Activated CD4-positive, alpha-beta memory T cell treated with anti-CD3 and anti-CD28 coated beads, Interleukin-2, amount 10 ng/mL, durations not matched to agents 7 days and 5 days (primary cell): ENCODE data around the gene SLFN11. TPM values are rescaled to one million over a fixed set of nuclear protein-coding genes. Genes with fewer than 3 reads are reported as not detected.
"Not testable (repeated sequence)": the region's sequence is repeated elsewhere in the genome, so short reads cannot be mapped to it uniquely, and the experiment has no call there.

Source experiments
- CTCF ChIA-PET: fragments of 350-600 bp; sonication (Branson Sonifier 250); formaldehyde crosslinking; loops from one replicate; lab custom pipeline; 2021; ENCODE audit warnings: antibody characterized with exemption, inconsistent platforms; lab: Charles Lee
- POLR2A ChIA-PET: fragments of 350-600 bp; sonication (Branson Sonifier 250); formaldehyde crosslinking; loops from one replicate; lab custom pipeline; 2021; ENCODE audit warnings: antibody characterized with exemption; lab: Charles Lee
- DNase-seq: peaks from one replicate; pipeline ENCODE4 v3.0.0-alpha.2; 2020
- H3K27ac Mint-ChIP-seq: one replicate; pipeline ENCODE4 v1.8.0; 2021; ENCODE audit warnings: mild to moderate bottlenecking, mixed read lengths
- H3K27me3 Mint-ChIP-seq: one replicate; pipeline ENCODE4 v1.8.0; 2021; ENCODE audit warnings: mixed read lengths
- H3K36me3 Mint-ChIP-seq: one replicate; pipeline ENCODE4 v1.8.0; 2021; ENCODE audit warnings: low read depth, mixed read lengths
- H3K4me1 Mint-ChIP-seq: one replicate; pipeline ENCODE4 v1.8.0; 2021; ENCODE audit warnings: mixed read lengths
- H3K4me3 Mint-ChIP-seq: one replicate; pipeline ENCODE4 v1.8.0; 2021; ENCODE audit warnings: mild to moderate bottlenecking, mixed read lengths
- H3K9me3 Mint-ChIP-seq: one replicate; pipeline ENCODE4 v1.8.0; 2021; ENCODE audit warnings: mixed read lengths
- total RNA-seq, 2 experiments: library from RNA; stranded (reverse); gene quantifications; one replicate each; pipeline ENCODE4 v1.2.3, GENCODE V29; 2021

SLFN11 gene
- total RNA-seq = 10 to 100 TPM; 67.5 to 72.6 TPM

GRCh38 chr17:35373534-35373983, at the start of gene SLFN11:
SLFN11 (minus strand) TSS chr17:35373621; CDS start chr17:35363807, 9,814 bp downstream.
- ChIA-PET CTCF (interaction anchor here (1.0 to 4.1 kb wide), 6 partner anchors 25 to 166 kb away, joined by 3 to 19 read pairs (median 4); no protein-coding TSS in a partner anchor), POLR2A (interaction anchor here (0.6 to 6.0 kb wide), 41 partner anchors 10 to 1172 kb away, joined by 3 to 134 read pairs (median 5); partner anchors contain the start of genes CCL5, PEX12, SLFN12 and SLFN12L)
- peak; percentile 85 for DNase-seq
- no peaks in the 10 kb centered on the region for H3K27me3 Mint-ChIP-seq
- H3K27ac Mint-ChIP-seq = peak within 1 kb of the TSS; percentile 96
- peaks cover 21% of the 10 kb centered on the region for H3K9me3 Mint-ChIP-seq
- peaks cover 56% of the 10 kb centered on the region for H3K4me1 Mint-ChIP-seq
- peak within 1 kb of the TSS; percentile 97 for H3K4me3 Mint-ChIP-seq
- peaks cover 48% of the 10 kb centered on the region for H3K36me3 Mint-ChIP-seq

- H3K4me1 Mint-ChIP-seq, H3K9me3 Mint-ChIP-seq, POLR2A ChIA-PET, H3K27me3 Mint-ChIP-seq, DNase-seq, CTCF ChIA-PET, H3K27ac Mint-ChIP-seq, H3K4me3 Mint-ChIP-seq: not testable (repeated sequence)
- peaks cover 57% of the 10 kb centered on the region for H3K36me3 Mint-ChIP-seq
Measured at GRCh38 chr17:35421069-35421468, 47.6 kb upstream of the SLFN11 start.

- Mint-ChIP-seq H3K4me3 (no peak overlapping the region), H3K27me3 (no peaks in the 10 kb centered on the region), H3K27ac (no peak overlapping the region), H3K36me3 (peaks cover 72% of the 10 kb centered on the region), H3K9me3 (peaks cover 13% of the 10 kb centered on the region), H3K4me1 (peaks cover 4% of the 10 kb centered on the region)
- POLR2A ChIA-PET = no interaction called here
- CTCF ChIA-PET = no interaction called here
- no peak for DNase-seq
Measured at GRCh38 chr17:35416659-35417058, 43.2 kb upstream of the SLFN11 start.

GRCh38 chr17:35414707-35415106, 41.3 kb upstream of the SLFN11 start:
- CTCF ChIA-PET, H3K27ac Mint-ChIP-seq, H3K4me1 Mint-ChIP-seq, POLR2A ChIA-PET, DNase-seq, H3K27me3 Mint-ChIP-seq, H3K4me3 Mint-ChIP-seq: not testable (repeated sequence)
- H3K36me3 Mint-ChIP-seq = peaks cover 83% of the 10 kb centered on the region
- peaks cover 13% of the 10 kb centered on the region for H3K9me3 Mint-ChIP-seq

- peaks cover 13% of the 10 kb centered on the region for H3K9me3 Mint-ChIP-seq
- no peak overlapping the region for H3K4me3 Mint-ChIP-seq
- H3K27ac Mint-ChIP-seq = no peak overlapping the region
- no peaks in the 10 kb centered on the region for H3K27me3 Mint-ChIP-seq
- CTCF ChIA-PET = no interaction called here
- DNase-seq = no peak
- H3K36me3 Mint-ChIP-seq = peaks cover 83% of the 10 kb centered on the region
- peaks cover 4% of the 10 kb centered on the region for H3K4me1 Mint-ChIP-seq
- POLR2A ChIA-PET = no interaction called here
Measured at GRCh38 chr17:35414247-35414646, 40.8 kb upstream of the SLFN11 start.

GRCh38 chr17:35407531-35407930, 34.1 kb upstream of the SLFN11 start:
- peaks cover 52% of the 10 kb centered on the region for H3K36me3 Mint-ChIP-seq
- H3K27me3 Mint-ChIP-seq = no peaks in the 10 kb centered on the region
- no peak overlapping the region for H3K27ac Mint-ChIP-seq
- ChIA-PET CTCF (no interaction called here), POLR2A (no interaction called here)
- no peak overlapping the region for H3K4me3 Mint-ChIP-seq
- no peaks in the 10 kb centered on the region for H3K9me3 Mint-ChIP-seq
- no peaks in the 10 kb centered on the region for H3K4me1 Mint-ChIP-seq
- DNase-seq = no peak

- CTCF ChIA-PET = interaction anchor here (1.2 kb wide), 1 partner anchor 94 kb away, joined by 3 read pairs; no protein-coding TSS in a partner anchor
- Mint-ChIP-seq H3K4me3 (no peak overlapping the region), H3K9me3 (no peaks in the 10 kb centered on the region), H3K36me3 (peaks cover 50% of the 10 kb centered on the region), H3K4me1 (no peaks in the 10 kb centered on the region), H3K27ac (no peak overlapping the region), H3K27me3 (no peaks in the 10 kb centered on the region)
- POLR2A ChIA-PET = no interaction called here
- no peak for DNase-seq
Measured at GRCh38 chr17:35406568-35406967, 33.1 kb upstream of the SLFN11 start.

- no peaks in the 10 kb centered on the region for H3K4me1 Mint-ChIP-seq
- no peak for DNase-seq
- H3K27me3 Mint-ChIP-seq = no peaks in the 10 kb centered on the region
- no peak overlapping the region for H3K4me3 Mint-ChIP-seq
- no peak overlapping the region for H3K27ac Mint-ChIP-seq
- ChIA-PET CTCF (no interaction called here), POLR2A (no interaction called here)
- peaks cover 30% of the 10 kb centered on the region for H3K36me3 Mint-ChIP-seq
- H3K9me3 Mint-ChIP-seq = peaks cover 3% of the 10 kb centered on the region
Measured at GRCh38 chr17:35404360-35404759, 30.9 kb upstream of the SLFN11 start.

GRCh38 chr17:35393783-35394182, 20.4 kb upstream of the SLFN11 start:
- POLR2A ChIA-PET, H3K27ac Mint-ChIP-seq, DNase-seq, H3K27me3 Mint-ChIP-seq, H3K9me3 Mint-ChIP-seq, CTCF ChIA-PET, H3K4me1 Mint-ChIP-seq, H3K4me3 Mint-ChIP-seq: not testable (repeated sequence)
- H3K36me3 Mint-ChIP-seq = peaks cover 11% of the 10 kb centered on the region

GRCh38 chr17:35390663-35391062, 17.2 kb upstream of the SLFN11 start:
- Mint-ChIP-seq H3K4me1 (no peaks in the 10 kb centered on the region), H3K27ac (no peak overlapping the region), H3K27me3 (peaks cover 2% of the 10 kb centered on the region), H3K9me3 (peaks cover 2% of the 10 kb centered on the region), H3K36me3 (peaks cover 15% of the 10 kb centered on the region), H3K4me3 (no peak overlapping the region)
- DNase-seq = no peak
- CTCF ChIA-PET = no interaction called here
- POLR2A ChIA-PET = no interaction called here

- POLR2A ChIA-PET = no interaction called here
- Mint-ChIP-seq H3K9me3 (peaks cover 2% of the 10 kb centered on the region), H3K4me1 (no peaks in the 10 kb centered on the region), H3K27me3 (peaks cover 2% of the 10 kb centered on the region), H3K27ac (no peak overlapping the region), H3K4me3 (no peak overlapping the region), H3K36me3 (peaks cover 16% of the 10 kb centered on the region)
- CTCF ChIA-PET = no interaction called here
- no peak for DNase-seq
Measured at GRCh38 chr17:35390156-35390555, 16.7 kb upstream of the SLFN11 start.

- Mint-ChIP-seq H3K36me3 (peaks cover 20% of the 10 kb centered on the region), H3K4me3 (no peak overlapping the region), H3K9me3 (peaks cover 11% of the 10 kb centered on the region), H3K27me3 (peaks cover 2% of the 10 kb centered on the region), H3K27ac (no peak overlapping the region), H3K4me1 (no peaks in the 10 kb centered on the region)
- ChIA-PET POLR2A (no interaction called here), CTCF (no interaction called here)
- no peak for DNase-seq
Measured at GRCh38 chr17:35387496-35387895, 14.1 kb upstream of the SLFN11 start.

- ChIA-PET POLR2A (interaction anchor here (0.7 kb wide), 1 partner anchor 135 kb away, joined by 3 read pairs; the partner anchor contains the start of gene SLFN5), CTCF (no interaction called here)
- no peak for DNase-seq
- no peak overlapping the region for H3K27ac Mint-ChIP-seq
- H3K9me3 Mint-ChIP-seq = peaks cover 10% of the 10 kb centered on the region
- H3K4me1 Mint-ChIP-seq = peaks cover 18% of the 10 kb centered on the region
- H3K36me3 Mint-ChIP-seq = peaks cover 17% of the 10 kb centered on the region
- H3K4me3 Mint-ChIP-seq = no peak overlapping the region
- H3K27me3 Mint-ChIP-seq = no peaks in the 10 kb centered on the region
Measured at GRCh38 chr17:35377706-35378105, 4.3 kb upstream of the SLFN11 start.

GRCh38 chr17:35377068-35377467, 3.6 kb upstream of the SLFN11 start:
- Mint-ChIP-seq H3K36me3 (peaks cover 12% of the 10 kb centered on the region), H3K4me1 (peaks cover 21% of the 10 kb centered on the region), H3K27me3 (no peaks in the 10 kb centered on the region), H3K4me3 (no peak overlapping the region), H3K27ac (no peak overlapping the region), H3K9me3 (peaks cover 8% of the 10 kb centered on the region)
- ChIA-PET CTCF (no interaction called here), POLR2A (interaction anchor here (0.7 kb wide), 1 partner anchor 134 kb away, joined by 3 read pairs; the partner anchor contains the start of gene SLFN5)
- DNase-seq = no peak
